GM19397 (cell line): Measurements from ENCODE around the gene RASA4B.
"Not testable (repeated sequence)": the region's sequence is repeated elsewhere in the genome, so short reads cannot be mapped to it uniquely, and the experiment has no call there.

Experiments
- ATAC-seq: cut with Tn5 transposase; IDR thresholded peaks from one replicate; pipeline ENCODE4 v1.9.1; 2021; ENCODE audit warnings: mild to moderate bottlenecking, moderate library complexity; ENCODE audit not compliant: unreplicated experiment

Gene RASA4B

GRCh38 chr7:102455596-102455995 is 62.0 kb downstream of the RASA4B start:
- no peak for ATAC-seq

GRCh38 chr7:102454932-102455331 is 62.6 kb downstream of the RASA4B start:
- ATAC-seq = not testable (repeated sequence)

GRCh38 chr7:102454468-102454867 is 63.1 kb downstream of the RASA4B start:
- ATAC-seq = no peak

GRCh38 chr7:102453319-102453718 is 64.3 kb downstream of the RASA4B start:
- no peak for ATAC-seq

GRCh38 chr7:102452451-102452850 is 65.1 kb downstream of the RASA4B start:
- no peak for ATAC-seq

GRCh38 chr7:102451371-102452054 is 66.1 kb downstream of the RASA4B start:
- no peak for ATAC-seq

GRCh38 chr7:102450242-102450641 is 67.3 kb downstream of the RASA4B start:
- no peak for ATAC-seq

- no peak for ATAC-seq
Measured at GRCh38 chr7:102449136-102449535, 68.4 kb downstream of the RASA4B start.

- no peak for ATAC-seq
Measured at GRCh38 chr7:102447311-102447710, 70.3 kb downstream of the RASA4B start.

GRCh38 chr7:102446387-102447156 is 71.0 kb downstream of the RASA4B start:
- ATAC-seq = no peak

- ATAC-seq = no peak
Measured at GRCh38 chr7:102445674-102446071, 71.9 kb downstream of the RASA4B start.

- no peak for ATAC-seq
Measured at GRCh38 chr7:102444961-102445673, 72.5 kb downstream of the RASA4B start.

- no peak for ATAC-seq
Measured at GRCh38 chr7:102439963-102440795, 77.4 kb downstream of the RASA4B start.

- no peak for ATAC-seq
Measured at GRCh38 chr7:102436118-102436517, 81.5 kb downstream of the RASA4B start.

GRCh38 chr7:102434039-102434486 is 83.5 kb downstream of the RASA4B start:
- no peak for ATAC-seq

- peak; percentile 68 for ATAC-seq
Measured at GRCh38 chr7:102433219-102434038, 84.1 kb downstream of the RASA4B start, which contains the start of gene ORAI2. Gene ORAI2, plus strand, starts transcription at chr7:102433575. Its CDS starts 5,382 bp downstream, at chr7:102438957.
